ENCODE measurements around the gene DDX19B.
"Not testable (repeated sequence)": the region's sequence is repeated elsewhere in the genome, so short reads cannot be mapped to it uniquely, and the experiment has no call there.

DDX19B gene

DNA sequence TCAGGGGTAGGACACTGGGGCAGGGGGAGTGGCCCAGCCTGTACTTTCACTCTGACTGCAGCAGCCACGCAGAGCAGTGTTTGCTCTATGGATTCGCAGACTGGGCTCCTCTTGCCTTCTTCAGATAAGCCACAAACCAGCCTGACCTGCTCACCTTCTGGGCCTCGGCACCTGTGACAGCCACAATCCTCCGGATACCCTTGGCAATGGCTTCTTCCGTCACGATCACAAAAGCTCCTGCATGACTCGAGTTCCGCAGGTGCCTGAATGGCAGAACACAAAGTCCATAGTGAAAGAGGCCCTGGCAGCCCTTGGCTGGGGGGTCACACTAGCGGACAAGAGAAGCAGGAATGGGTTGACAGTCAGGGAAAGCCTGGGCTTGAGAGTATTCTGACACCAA is 43.4 kb upstream of the DDX19B start:
- peaks cover 0 to 4% of the 10 kb centered on the region in 2 donors for H3K4me1 ChIP-seq (ENCODE audit: control insufficient read depth in 1 of 2, insufficient read depth in 2 of 2, low read length in 2 of 2)
- no peaks in the 10 kb centered on the region for H3K27me3 ChIP-seq (ENCODE audit: control insufficient read depth in 1 of 2, insufficient read depth in 2 of 2, low read length in 2 of 2)
- H3K9ac ChIP-seq (ENCODE audit: low read depth in 1 of 2, low read length in 2 of 2): no peak overlapping the region
- no peaks in the 10 kb centered on the region for H3K9me3 ChIP-seq (ENCODE audit: control insufficient read depth in 1 of 2, low read length in 2 of 2)
- no peak overlapping the region for H3K4me3 ChIP-seq (ENCODE audit: low read depth in 1 of 2, low read length in 2 of 2)
- no peak overlapping the region for H3K27ac ChIP-seq (ENCODE audit: low read depth, low read length)
- peaks cover 44 to 75% of the 10 kb centered on the region in 2 donors for H3K36me3 ChIP-seq (ENCODE audit: control insufficient read depth in 1 of 2, insufficient read depth in 2 of 2, low read length in 2 of 2)

DNA sequence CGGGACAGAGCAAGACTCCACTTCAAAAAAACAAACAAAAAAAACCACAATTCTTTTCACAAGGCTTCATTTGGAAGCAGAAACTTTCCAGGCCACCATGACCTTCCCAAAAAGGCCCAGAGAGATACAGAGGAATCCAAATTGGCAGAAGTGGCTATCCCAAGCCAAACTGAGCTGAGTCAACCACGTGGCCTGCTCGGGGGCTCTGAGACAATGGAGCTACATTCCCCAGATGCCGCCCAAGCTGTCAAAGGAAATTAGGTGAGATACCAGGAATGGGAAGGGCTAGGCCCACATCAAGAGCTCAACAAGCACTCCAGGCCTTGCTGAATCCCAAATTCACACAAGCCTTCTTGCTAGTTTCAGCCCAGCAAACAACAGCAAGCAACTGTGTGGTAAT is 41.6 kb upstream of the DDX19B start:
- Histone ChIP-seq H3K4me1 (ENCODE audit: control insufficient read depth in 1 of 2, insufficient read depth in 2 of 2, low read length in 2 of 2) (no peaks in the 10 kb centered on the region), H3K27ac (ENCODE audit: low read depth, low read length) (no peak overlapping the region), H3K4me3 (ENCODE audit: low read depth in 1 of 2, low read length in 2 of 2) (no peak overlapping the region), H3K9me3 (ENCODE audit: control insufficient read depth in 1 of 2, low read length in 2 of 2) (no peaks in the 10 kb centered on the region), H3K9ac (ENCODE audit: low read depth in 1 of 2, low read length in 2 of 2) (no peak overlapping the region), H3K27me3 (ENCODE audit: control insufficient read depth in 1 of 2, insufficient read depth in 2 of 2, low read length in 2 of 2) (no peaks in the 10 kb centered on the region), H3K36me3 (ENCODE audit: control insufficient read depth in 1 of 2, insufficient read depth in 2 of 2, low read length in 2 of 2) (peaks cover 52 to 86% of the 10 kb centered on the region in 2 donors)

DNA sequence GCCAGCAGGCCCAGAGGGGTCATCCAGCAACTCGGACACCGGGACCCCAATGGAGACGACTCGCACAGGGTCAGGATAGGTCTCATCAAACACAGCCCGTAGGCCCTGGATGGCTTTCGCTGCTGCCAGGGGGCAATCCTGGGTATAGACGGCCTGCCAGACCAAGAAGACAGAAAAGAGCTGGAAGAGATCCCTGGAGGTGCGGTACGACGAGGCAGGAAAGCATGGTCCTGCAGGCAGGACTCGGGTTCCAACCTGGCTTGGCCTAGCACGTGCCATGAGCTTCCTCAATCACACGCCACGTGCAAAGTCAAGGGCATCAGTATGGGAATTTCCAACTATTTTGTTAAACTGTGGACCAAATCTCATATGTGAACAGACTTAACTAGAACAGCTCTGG is 40.9 kb upstream of the DDX19B start:
- Histone ChIP-seq H3K27me3 (ENCODE audit: control insufficient read depth in 1 of 2, insufficient read depth in 2 of 2, low read length in 2 of 2) (no peaks in the 10 kb centered on the region), H3K9me3 (ENCODE audit: control insufficient read depth in 1 of 2, low read length in 2 of 2) (no peaks in the 10 kb centered on the region), H3K27ac (ENCODE audit: low read depth, low read length) (no peak overlapping the region), H3K9ac (ENCODE audit: low read depth in 1 of 2, low read length in 2 of 2) (no peak overlapping the region), H3K4me1 (ENCODE audit: control insufficient read depth in 1 of 2, insufficient read depth in 2 of 2, low read length in 2 of 2) (no peaks in the 10 kb centered on the region), H3K36me3 (ENCODE audit: control insufficient read depth in 1 of 2, insufficient read depth in 2 of 2, low read length in 2 of 2) (peaks cover 47 to 86% of the 10 kb centered on the region in 2 donors), H3K4me3 (ENCODE audit: low read depth in 1 of 2, low read length in 2 of 2) (no peak overlapping the region)

DNA sequence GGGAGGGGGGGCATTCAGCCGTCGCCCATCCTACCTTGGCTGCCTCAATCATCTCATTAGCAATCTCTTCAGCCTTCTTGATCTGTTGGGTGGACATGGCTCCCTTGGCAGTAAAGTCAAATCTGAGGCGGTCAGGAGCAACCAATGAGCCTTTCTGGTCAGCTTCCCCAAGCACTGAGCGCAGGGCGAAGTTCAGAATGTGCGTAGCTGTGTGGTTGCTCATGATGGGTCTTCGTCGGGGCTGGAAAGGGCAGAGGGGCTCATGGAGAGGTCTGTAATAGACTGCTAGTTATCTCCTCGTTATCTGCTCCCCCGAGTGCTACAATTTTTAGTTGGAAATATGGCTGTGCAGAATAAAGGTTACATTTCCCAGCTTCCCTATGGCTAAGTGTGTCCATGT is 40.0 kb upstream of the DDX19B start:
- no peaks in the 10 kb centered on the region for H3K4me1 ChIP-seq (ENCODE audit: control insufficient read depth in 1 of 2, insufficient read depth in 2 of 2, low read length in 2 of 2)
- no peak overlapping the region for H3K4me3 ChIP-seq (ENCODE audit: low read depth in 1 of 2, low read length in 2 of 2)
- no peaks in the 10 kb centered on the region for H3K27me3 ChIP-seq (ENCODE audit: control insufficient read depth in 1 of 2, insufficient read depth in 2 of 2, low read length in 2 of 2)
- no peaks in the 10 kb centered on the region for H3K9me3 ChIP-seq (ENCODE audit: control insufficient read depth in 1 of 2, low read length in 2 of 2)
- H3K36me3 ChIP-seq (ENCODE audit: control insufficient read depth in 1 of 2, insufficient read depth in 2 of 2, low read length in 2 of 2): peaks cover 44 to 84% of the 10 kb centered on the region in 2 donors
- no peak overlapping the region for H3K9ac ChIP-seq (ENCODE audit: low read depth in 1 of 2, low read length in 2 of 2)
- no peak overlapping the region for H3K27ac ChIP-seq (ENCODE audit: low read depth, low read length)

DNA sequence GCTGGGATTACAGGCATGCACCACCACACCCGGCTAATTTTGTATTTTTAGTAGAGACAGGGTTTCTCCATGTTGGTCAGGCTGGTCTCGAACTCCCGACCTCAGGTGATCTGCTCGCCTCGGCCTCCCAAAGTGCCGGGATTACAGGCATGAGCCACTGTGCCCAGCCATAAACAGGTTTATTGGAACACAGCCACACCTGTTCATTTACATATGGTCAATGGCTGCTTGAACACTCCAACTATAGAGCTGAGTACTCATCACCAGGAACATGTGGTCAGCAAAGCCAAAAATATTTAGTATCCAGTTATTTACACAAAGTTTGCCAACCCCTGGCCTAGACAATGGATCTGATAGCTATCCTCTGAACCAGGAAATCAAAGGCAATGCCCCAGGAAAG is 39.1 kb upstream of the DDX19B start:
- not testable (repeated sequence) for H3K4me3 ChIP-seq (ENCODE audit: low read depth in 1 of 2, low read length in 2 of 2); H3K27me3 ChIP-seq (ENCODE audit: control insufficient read depth in 1 of 2, insufficient read depth in 2 of 2, low read length in 2 of 2); H3K9me3 ChIP-seq (ENCODE audit: control insufficient read depth in 1 of 2, low read length in 2 of 2); H3K27ac ChIP-seq (ENCODE audit: low read depth, low read length); H3K9ac ChIP-seq (ENCODE audit: low read depth in 1 of 2, low read length in 2 of 2); H3K4me1 ChIP-seq (ENCODE audit: control insufficient read depth in 1 of 2, insufficient read depth in 2 of 2, low read length in 2 of 2)
- peaks cover 43 to 83% of the 10 kb centered on the region in 2 donors for H3K36me3 ChIP-seq (ENCODE audit: control insufficient read depth in 1 of 2, insufficient read depth in 2 of 2, low read length in 2 of 2)

DNA sequence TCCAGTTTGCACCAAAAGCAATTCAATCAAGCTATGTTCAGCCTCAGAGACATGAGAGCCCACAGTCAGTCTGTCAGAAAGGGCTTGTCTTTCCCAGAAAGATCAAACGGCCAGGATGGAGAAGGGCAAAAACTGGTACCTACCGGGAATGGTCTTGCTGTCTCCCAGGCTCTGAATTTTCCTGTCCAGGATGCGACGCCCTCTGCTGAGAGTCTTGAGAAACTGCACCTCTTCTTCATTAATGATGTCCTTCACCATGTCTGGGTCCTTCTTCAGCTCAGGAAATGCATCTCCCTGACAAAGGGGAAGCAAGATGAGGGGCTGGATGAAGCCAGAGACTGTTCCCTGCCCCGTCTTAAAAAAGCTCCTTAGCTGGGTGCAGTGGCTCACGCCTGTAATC is 31.5 kb upstream of the DDX19B start:
- no peaks in the 10 kb centered on the region for H3K27me3 ChIP-seq (ENCODE audit: control insufficient read depth in 1 of 2, insufficient read depth in 2 of 2, low read length in 2 of 2)
- peaks cover 31 to 85% of the 10 kb centered on the region in 2 donors for H3K36me3 ChIP-seq (ENCODE audit: control insufficient read depth in 1 of 2, insufficient read depth in 2 of 2, low read length in 2 of 2)
- H3K9ac ChIP-seq (ENCODE audit: low read depth in 1 of 2, low read length in 2 of 2): no peak overlapping the region
- H3K27ac ChIP-seq (ENCODE audit: low read depth, low read length): no peak overlapping the region
- no peak overlapping the region for H3K4me3 ChIP-seq (ENCODE audit: low read depth in 1 of 2, low read length in 2 of 2)
- no peaks in the 10 kb centered on the region for H3K9me3 ChIP-seq (ENCODE audit: control insufficient read depth in 1 of 2, low read length in 2 of 2)
- no peaks in the 10 kb centered on the region for H3K4me1 ChIP-seq (ENCODE audit: control insufficient read depth in 1 of 2, insufficient read depth in 2 of 2, low read length in 2 of 2)

DNA sequence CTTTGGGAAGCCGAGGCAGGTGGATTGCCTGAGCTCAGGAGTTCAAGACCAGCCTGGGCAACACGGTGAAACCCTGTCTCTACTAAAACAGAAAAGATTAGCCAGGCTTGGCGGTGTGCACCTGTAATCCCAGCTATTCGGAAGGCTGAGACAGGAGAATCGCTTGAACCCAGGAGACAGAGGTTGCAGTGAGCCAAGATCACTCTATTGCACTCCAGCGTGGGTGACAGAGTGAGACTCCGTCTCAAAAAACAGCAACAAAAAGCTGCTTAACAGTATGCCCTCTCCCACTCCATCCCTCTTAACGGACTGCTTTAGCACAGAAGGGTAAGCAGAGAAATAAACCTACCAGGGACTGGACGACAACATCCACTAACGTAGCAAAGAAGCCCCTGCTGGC is 31.1 kb upstream of the DDX19B start:
- H3K9me3 ChIP-seq (ENCODE audit: control insufficient read depth in 1 of 2, low read length in 2 of 2); H3K27ac ChIP-seq (ENCODE audit: low read depth, low read length); H3K4me1 ChIP-seq (ENCODE audit: control insufficient read depth in 1 of 2, insufficient read depth in 2 of 2, low read length in 2 of 2); H3K4me3 ChIP-seq (ENCODE audit: low read depth in 1 of 2, low read length in 2 of 2); H3K9ac ChIP-seq (ENCODE audit: low read depth in 1 of 2, low read length in 2 of 2); H3K27me3 ChIP-seq (ENCODE audit: control insufficient read depth in 1 of 2, insufficient read depth in 2 of 2, low read length in 2 of 2): not testable (repeated sequence)
- peaks cover 30 to 85% of the 10 kb centered on the region in 2 donors for H3K36me3 ChIP-seq (ENCODE audit: control insufficient read depth in 1 of 2, insufficient read depth in 2 of 2, low read length in 2 of 2)

DNA sequence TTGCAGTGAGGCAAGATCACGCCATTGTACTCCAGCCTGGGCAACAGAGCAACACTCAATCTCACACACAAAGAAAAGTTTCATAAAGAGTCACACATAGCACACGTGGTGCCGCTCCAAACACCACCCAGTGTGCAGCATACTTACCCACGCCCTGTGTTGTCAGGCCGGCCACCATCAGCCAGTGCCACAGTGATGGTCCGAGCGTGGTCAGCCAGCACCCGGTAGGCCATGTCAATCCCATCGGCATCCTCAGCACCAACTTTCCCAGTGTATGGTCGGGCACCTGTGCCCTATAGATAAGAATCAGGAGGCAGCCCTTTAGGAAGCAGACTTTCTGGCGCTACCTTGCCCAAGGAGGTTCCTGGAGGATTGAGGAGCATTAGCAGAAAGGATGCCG is 29.5 kb upstream of the DDX19B start:
- no peaks in the 10 kb centered on the region for H3K27me3 ChIP-seq (ENCODE audit: control insufficient read depth in 1 of 2, insufficient read depth in 2 of 2, low read length in 2 of 2)
- no peak overlapping the region for H3K4me3 ChIP-seq (ENCODE audit: low read depth in 1 of 2, low read length in 2 of 2)
- peaks cover 30 to 78% of the 10 kb centered on the region in 2 donors for H3K36me3 ChIP-seq (ENCODE audit: control insufficient read depth in 1 of 2, insufficient read depth in 2 of 2, low read length in 2 of 2)
- H3K27ac ChIP-seq (ENCODE audit: low read depth, low read length): no peak overlapping the region
- H3K4me1 ChIP-seq (ENCODE audit: control insufficient read depth in 1 of 2, insufficient read depth in 2 of 2, low read length in 2 of 2): no peaks in the 10 kb centered on the region
- no peaks in the 10 kb centered on the region for H3K9me3 ChIP-seq (ENCODE audit: control insufficient read depth in 1 of 2, low read length in 2 of 2)
- no peak overlapping the region for H3K9ac ChIP-seq (ENCODE audit: low read depth in 1 of 2, low read length in 2 of 2)

DNA sequence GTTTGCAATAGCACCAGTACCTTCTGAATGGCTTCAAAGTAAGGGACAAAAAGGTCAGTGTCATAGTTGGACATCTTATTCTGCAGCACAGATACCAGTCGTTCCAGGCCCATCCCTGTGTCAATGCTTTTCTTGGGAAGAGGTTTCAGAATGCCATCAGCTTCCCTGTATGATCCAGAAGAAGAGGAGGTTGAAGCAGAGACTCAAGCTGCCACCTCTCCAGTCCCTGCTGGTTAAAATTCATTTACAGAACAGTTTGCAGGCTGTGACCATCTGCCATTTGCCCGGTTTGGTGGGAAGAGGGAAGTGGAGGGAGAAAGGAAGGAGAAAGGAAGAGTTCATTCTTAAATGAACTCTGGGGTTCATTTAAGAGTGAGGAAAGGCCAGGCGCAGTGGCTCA is 28.8 kb upstream of the DDX19B start:
- Histone ChIP-seq H3K27ac (ENCODE audit: low read depth, low read length) (no peak overlapping the region), H3K9me3 (ENCODE audit: control insufficient read depth in 1 of 2, low read length in 2 of 2) (no peaks in the 10 kb centered on the region), H3K4me3 (ENCODE audit: low read depth in 1 of 2, low read length in 2 of 2) (no peak overlapping the region), H3K9ac (ENCODE audit: low read depth in 1 of 2, low read length in 2 of 2) (no peak overlapping the region), H3K4me1 (ENCODE audit: control insufficient read depth in 1 of 2, insufficient read depth in 2 of 2, low read length in 2 of 2) (no peaks in the 10 kb centered on the region), H3K27me3 (ENCODE audit: control insufficient read depth in 1 of 2, insufficient read depth in 2 of 2, low read length in 2 of 2) (no peaks in the 10 kb centered on the region), H3K36me3 (ENCODE audit: control insufficient read depth in 1 of 2, insufficient read depth in 2 of 2, low read length in 2 of 2) (peaks cover 24 to 71% of the 10 kb centered on the region in 2 donors)

DNA sequence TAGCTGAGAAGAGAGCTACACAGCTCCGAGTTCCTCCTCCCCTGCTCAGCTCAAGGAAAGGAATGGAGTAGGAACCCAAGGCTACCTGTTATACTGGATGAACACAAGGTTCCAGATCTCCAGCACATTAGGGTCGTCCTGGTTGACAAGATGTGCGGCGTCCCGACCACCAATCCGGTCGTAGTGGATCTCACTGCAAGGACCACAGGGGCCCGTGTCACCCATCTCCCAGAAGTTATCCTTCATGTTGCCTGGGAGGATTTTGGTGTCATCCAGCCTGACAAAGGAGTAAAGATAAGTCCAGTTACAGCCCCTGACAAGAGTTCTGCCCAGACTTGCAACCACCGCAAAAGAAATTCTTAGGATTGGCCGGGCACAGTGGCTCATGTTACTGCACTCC is 27.3 kb upstream of the DDX19B start:
- no peak overlapping the region for H3K27ac ChIP-seq (ENCODE audit: low read depth, low read length)
- H3K9ac ChIP-seq (ENCODE audit: low read depth in 1 of 2, low read length in 2 of 2): no peak overlapping the region
- H3K36me3 ChIP-seq (ENCODE audit: control insufficient read depth in 1 of 2, insufficient read depth in 2 of 2, low read length in 2 of 2): peaks cover 24 to 69% of the 10 kb centered on the region in 2 donors
- H3K27me3 ChIP-seq (ENCODE audit: control insufficient read depth in 1 of 2, insufficient read depth in 2 of 2, low read length in 2 of 2): no peaks in the 10 kb centered on the region
- H3K4me1 ChIP-seq (ENCODE audit: control insufficient read depth in 1 of 2, insufficient read depth in 2 of 2, low read length in 2 of 2): no peaks in the 10 kb centered on the region
- H3K4me3 ChIP-seq (ENCODE audit: low read depth in 1 of 2, low read length in 2 of 2): no peak overlapping the region
- no peaks in the 10 kb centered on the region for H3K9me3 ChIP-seq (ENCODE audit: control insufficient read depth in 1 of 2, low read length in 2 of 2)

DNA sequence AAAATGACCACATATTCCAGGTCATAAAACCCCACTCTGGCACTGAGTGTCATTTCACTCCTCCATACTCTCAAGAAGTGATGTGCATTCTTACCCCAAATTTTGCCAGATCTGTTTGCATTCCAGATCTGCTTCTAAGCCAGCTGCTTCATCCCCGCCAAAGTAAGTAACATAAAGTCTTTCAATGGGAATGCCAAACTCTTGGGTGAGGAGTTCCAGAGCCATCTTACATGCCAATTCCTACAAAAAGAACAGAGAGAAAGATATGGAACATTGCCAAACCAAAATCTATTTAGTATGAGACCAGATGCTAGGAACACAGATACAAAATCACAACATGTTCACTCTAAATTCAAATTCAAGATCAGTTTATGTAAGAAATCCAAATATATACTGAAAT is 22.6 kb upstream of the DDX19B start:
- Histone ChIP-seq H3K9me3 (ENCODE audit: control insufficient read depth in 1 of 2, low read length in 2 of 2) (no peaks in the 10 kb centered on the region), H3K27ac (ENCODE audit: low read depth, low read length) (no peak overlapping the region), H3K27me3 (ENCODE audit: control insufficient read depth in 1 of 2, insufficient read depth in 2 of 2, low read length in 2 of 2) (no peaks in the 10 kb centered on the region), H3K4me3 (ENCODE audit: low read depth in 1 of 2, low read length in 2 of 2) (no peak overlapping the region), H3K9ac (ENCODE audit: low read depth in 1 of 2, low read length in 2 of 2) (no peak overlapping the region), H3K36me3 (ENCODE audit: control insufficient read depth in 1 of 2, insufficient read depth in 2 of 2, low read length in 2 of 2) (peaks cover 19 to 65% of the 10 kb centered on the region in 2 donors), H3K4me1 (ENCODE audit: control insufficient read depth in 1 of 2, insufficient read depth in 2 of 2, low read length in 2 of 2) (no peaks in the 10 kb centered on the region)
